GM12874 (cell line): ENCODE data around the gene IGSF21.

Source experiments
- CTCF ChIP-seq: IDR thresholded peaks from 2 replicates; pipeline ENCODE4 v1.5.1; 2011; ENCODE audit warnings: low read depth, mild to moderate bottlenecking, control low read depth, low read length, moderate library complexity; ENCODE audit not compliant: insufficient read depth

IGSF21 gene

GRCh38 chr1:18293291-18293690 is 185.7 kb downstream of the IGSF21 start:
- no peak for TF ChIP-seq CTCF

DNA sequence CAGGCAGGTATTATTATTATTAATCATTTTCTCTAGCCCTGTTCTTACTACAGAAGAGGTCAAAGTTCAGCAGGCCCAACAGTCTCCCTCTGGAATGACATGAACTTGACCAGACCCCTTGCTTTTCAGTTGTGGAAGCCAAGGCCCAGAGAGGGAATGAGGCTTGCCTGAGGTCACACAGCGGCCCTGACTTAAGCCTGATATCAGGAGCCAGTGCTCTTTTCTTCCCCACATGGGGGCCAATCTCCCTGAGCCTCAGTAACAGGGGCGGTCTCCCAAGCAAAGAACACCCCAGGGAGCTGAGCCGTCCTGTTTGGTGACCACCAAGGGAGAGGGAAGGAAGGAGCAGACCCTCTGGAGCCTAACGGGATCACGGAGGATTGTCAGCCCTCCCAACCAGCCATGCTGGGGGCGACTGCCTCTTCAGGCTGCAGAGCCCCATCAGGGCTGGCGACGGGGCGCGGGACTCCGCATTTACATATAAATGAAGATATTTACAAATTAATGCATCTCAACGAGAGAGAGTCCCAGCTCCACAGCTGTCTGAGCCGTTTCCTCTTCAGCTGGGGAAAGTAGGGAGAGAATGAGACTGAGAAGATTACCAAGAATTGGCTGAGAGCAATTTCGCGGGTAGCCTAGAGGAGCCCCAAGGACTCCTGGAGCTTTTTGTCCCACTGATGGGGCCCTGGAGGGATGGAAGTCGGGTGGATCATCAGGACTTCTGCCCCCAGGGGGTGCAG is 187.0 kb downstream of the IGSF21 start:
- no peak for TF ChIP-seq CTCF

GRCh38 chr1:18297896-18298648 is 190.5 kb downstream of the IGSF21 start:
- no peak for TF ChIP-seq CTCF

DNA sequence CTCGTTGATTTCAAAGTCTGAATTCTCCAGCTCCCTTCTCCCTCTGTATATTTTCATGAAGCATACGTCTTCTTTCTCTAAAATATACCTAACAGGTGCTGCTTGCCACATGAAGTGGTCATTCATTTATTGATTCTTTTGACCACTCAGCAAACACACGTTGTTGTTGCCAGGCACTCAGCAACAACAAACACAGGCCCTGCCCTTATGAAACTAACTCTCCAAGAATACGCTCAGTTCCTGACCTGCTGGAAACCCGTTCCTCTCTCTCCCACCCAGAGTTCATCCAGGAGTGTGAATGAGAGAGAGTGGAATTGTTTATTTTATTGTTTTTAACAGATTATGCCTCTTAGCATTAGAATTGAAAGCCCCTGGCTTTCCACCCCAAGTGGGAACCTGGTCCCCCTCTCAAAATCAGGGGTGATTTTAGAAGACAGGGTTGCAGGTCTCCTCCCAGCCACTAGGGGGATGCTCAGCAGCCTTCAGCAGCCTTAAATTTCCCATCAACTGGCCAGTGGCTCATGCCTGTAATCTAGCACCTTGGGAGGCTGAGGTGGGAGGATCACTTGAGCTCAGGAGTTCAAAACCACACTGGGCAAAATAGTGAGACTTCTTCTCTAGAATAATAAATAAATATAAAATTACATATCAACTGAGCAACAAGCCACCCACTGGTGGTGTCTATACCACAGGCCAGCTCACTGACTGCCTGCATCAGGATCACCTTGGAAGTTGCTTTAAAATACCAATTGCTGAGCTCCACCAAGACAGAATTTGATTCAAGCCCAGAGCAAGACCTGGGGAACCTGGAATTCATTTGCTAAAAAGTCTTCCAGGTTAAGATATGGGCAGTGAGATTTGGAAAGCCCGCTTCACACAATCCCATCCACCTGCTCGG is 192.1 kb downstream of the IGSF21 start:
- peak; percentile 76 for TF ChIP-seq CTCF

DNA sequence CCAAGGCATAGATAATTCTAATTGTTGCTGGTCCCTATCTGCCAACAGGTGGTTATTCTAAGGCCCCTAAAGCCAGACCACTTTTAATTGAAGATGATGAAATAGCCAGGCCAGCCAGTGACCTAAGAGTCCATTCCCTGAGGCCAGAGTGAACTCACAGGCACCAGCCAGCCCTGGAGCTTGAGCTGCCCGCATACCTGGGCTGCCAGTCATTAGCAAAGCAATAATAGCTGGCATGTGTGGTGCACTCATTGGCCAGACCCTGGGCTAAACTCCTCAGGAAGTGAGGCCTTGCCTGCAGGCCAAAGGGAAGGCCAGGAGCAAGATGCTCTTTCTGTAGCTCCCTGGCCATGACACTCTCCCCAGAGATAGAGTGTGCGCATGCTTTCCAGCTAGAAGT is 192.8 kb downstream of the IGSF21 start:
- TF ChIP-seq CTCF = no peak

- TF ChIP-seq CTCF = peak; percentile 67
These were observed 195.3 kb downstream of the IGSF21 start for GRCh38 chr1:18302788-18303413.
